ENCODE data around the gene TTC33.
"Not testable (repeated sequence)": the region's sequence is repeated elsewhere in the genome, so short reads cannot be mapped to it uniquely, and the experiment has no call there.

Gene TTC33

GRCh38 chr5:40569546-40570270 lies 186.1 kb downstream of the TTC33 start:
- no peak for DNase-seq (ENCODE audit: low read depth)

- no peak for DNase-seq (ENCODE audit: low read depth)
Observed at GRCh38 chr5:40568548-40568947, 187.2 kb downstream of the TTC33 start.

GRCh38 chr5:40563173-40563572 lies 192.6 kb downstream of the TTC33 start:
- not testable (repeated sequence) for DNase-seq (ENCODE audit: low read depth)

- DNase-seq (ENCODE audit: low read depth) = no peak
Observed at GRCh38 chr5:40560474-40561110, 195.2 kb downstream of the TTC33 start.

- no peak for DNase-seq (ENCODE audit: low read depth)
Observed at GRCh38 chr5:40559306-40559705, 196.5 kb downstream of the TTC33 start.

GRCh38 chr5:40557501-40557900 lies 198.3 kb downstream of the TTC33 start:
- DNase-seq (ENCODE audit: low read depth) = no peak

- DNase-seq (ENCODE audit: low read depth) = no peak
Observed at GRCh38 chr5:40556811-40557210, 198.9 kb downstream of the TTC33 start.

- no peak for DNase-seq (ENCODE audit: low read depth)
Observed at GRCh38 chr5:40555886-40556285, 199.9 kb downstream of the TTC33 start.

- no peak for DNase-seq (ENCODE audit: low read depth)
Observed at GRCh38 chr5:40554813-40555212, 200.9 kb downstream of the TTC33 start.

- no peak for DNase-seq (ENCODE audit: low read depth)
Observed at GRCh38 chr5:40554054-40554453, 201.7 kb downstream of the TTC33 start.

GRCh38 chr5:40552981-40553380 lies 202.8 kb downstream of the TTC33 start:
- no peak for DNase-seq (ENCODE audit: low read depth)

GRCh38 chr5:40551496-40552491 lies 204.0 kb downstream of the TTC33 start:
- no peak for DNase-seq (ENCODE audit: low read depth)

- DNase-seq (ENCODE audit: low read depth) = no peak
Observed at GRCh38 chr5:40550481-40550880, 205.3 kb downstream of the TTC33 start.

GRCh38 chr5:40549616-40550015 lies 206.1 kb downstream of the TTC33 start:
- DNase-seq (ENCODE audit: low read depth) = no peak

GRCh38 chr5:40547994-40548575 lies 207.7 kb downstream of the TTC33 start:
- DNase-seq (ENCODE audit: low read depth) = no peak

- no peak for DNase-seq (ENCODE audit: low read depth)
Observed at GRCh38 chr5:40547557-40547956, 208.2 kb downstream of the TTC33 start.

GRCh38 chr5:40540301-40540700 lies 215.5 kb downstream of the TTC33 start:
- DNase-seq (ENCODE audit: low read depth) = no peak

- no peak for DNase-seq (ENCODE audit: low read depth)
Observed at GRCh38 chr5:40524677-40525076, 231.1 kb downstream of the TTC33 start.

- DNase-seq (ENCODE audit: low read depth) = no peak
Observed at GRCh38 chr5:40521925-40522324, 233.8 kb downstream of the TTC33 start.

- no peak for DNase-seq (ENCODE audit: low read depth)
Observed at GRCh38 chr5:40521108-40521785, 234.5 kb downstream of the TTC33 start.

GRCh38 chr5:40518485-40518917 lies 237.3 kb downstream of the TTC33 start:
- no peak for DNase-seq (ENCODE audit: low read depth)

GRCh38 chr5:40515476-40515875 lies 240.3 kb downstream of the TTC33 start:
- no peak for DNase-seq (ENCODE audit: low read depth)
